ENCODE data around the gene PLCB4.
"Not testable (repeated sequence)": the region's sequence is repeated elsewhere in the genome, so short reads cannot be mapped to it uniquely, and the experiment has no call there.

The PLCB4 gene

DNA sequence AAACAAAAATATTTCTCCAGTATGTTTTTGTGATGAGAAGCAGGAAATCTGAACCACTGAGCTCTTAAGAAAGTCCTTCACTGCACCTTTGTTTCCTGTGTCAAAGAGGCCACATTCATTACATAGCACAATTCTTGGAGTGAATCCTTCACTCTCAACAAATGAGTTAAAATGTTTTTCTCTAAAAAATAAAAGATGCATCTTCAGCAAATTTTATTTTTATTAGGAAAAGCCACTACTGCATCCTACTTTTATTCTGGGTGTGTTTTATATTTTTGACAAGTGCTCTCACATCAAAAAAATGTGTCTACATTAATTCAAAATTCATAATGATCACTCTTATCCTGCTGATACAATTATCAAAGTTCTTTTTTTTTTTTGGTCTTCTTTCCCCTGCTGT is 76.3 kb downstream of the PLCB4 start:
- DNase-seq: no peak

GRCh38 chr20:9146649-9147048 is 77.8 kb downstream of the PLCB4 start:
- DNase-seq: no peak

- no peak for DNase-seq
Observed at GRCh38 chr20:9147547-9148024, 78.7 kb downstream of the PLCB4 start.

DNA sequence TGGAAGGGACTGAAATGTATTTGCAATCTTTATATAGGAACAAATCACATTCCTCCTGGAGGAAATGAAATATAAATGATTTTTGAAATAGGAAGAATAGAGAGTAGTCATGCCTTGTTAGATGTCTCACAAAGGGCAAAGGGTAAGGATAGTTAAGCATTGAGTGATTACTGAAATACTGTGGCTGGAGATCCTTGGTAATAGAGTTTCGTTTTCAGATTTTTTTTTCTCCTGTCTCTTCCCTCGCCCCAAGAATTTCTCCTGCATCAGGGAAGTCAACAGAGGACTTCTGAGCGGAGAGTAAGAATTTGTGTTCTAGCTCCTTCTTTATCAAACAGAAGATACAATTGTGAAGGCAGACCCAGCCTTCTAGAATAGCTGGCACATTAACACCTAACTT is 79.4 kb downstream of the PLCB4 start:
- no peak for DNase-seq

DNA sequence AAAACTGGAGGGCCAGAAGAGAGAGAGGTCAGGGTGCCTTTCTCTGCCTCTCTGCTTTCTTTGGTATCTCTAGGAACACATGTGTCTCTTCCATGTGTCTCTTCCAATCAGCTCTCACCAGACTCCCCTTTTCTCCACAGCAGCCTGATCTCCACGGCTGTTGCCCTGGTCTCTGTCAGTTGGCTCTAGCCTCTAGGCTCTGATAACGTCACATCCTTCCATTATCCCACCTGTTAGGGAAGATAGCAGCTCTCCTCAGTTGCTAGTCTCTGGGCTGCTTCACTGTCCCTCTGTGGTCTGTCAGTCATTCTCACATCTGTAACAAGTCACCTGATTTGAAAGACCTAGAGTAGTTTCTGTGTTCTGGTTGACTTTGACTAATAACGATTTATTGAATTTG is 80.2 kb downstream of the PLCB4 start:
- DNase-seq: no peak

DNA sequence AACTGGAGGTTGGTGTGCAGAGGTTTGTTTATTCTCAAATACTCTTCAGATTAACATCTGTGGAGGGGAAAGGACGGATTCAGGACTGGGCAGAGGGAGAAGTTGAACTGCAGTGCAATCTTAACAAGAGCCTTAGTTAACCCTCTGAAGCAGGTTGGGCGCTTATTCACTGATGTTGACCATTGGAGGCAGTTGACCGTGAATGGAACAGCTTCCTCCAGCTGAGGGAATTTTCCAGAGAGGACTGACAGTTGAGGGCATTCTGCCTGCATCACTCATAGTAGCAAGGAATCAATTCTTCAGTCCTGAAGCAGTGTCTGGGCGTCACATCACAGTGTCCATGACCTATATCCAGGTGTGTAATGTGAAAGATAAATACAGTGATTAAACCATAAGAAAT is 80.9 kb downstream of the PLCB4 start:
- no peak for DNase-seq

GRCh38 chr20:9150679-9151078 is 81.8 kb downstream of the PLCB4 start:
- DNase-seq: no peak

GRCh38 chr20:9152139-9152538 is 83.3 kb downstream of the PLCB4 start:
- not testable (repeated sequence) for DNase-seq

GRCh38 chr20:9154464-9155024 is 85.7 kb downstream of the PLCB4 start:
- DNase-seq: no peak

DNA sequence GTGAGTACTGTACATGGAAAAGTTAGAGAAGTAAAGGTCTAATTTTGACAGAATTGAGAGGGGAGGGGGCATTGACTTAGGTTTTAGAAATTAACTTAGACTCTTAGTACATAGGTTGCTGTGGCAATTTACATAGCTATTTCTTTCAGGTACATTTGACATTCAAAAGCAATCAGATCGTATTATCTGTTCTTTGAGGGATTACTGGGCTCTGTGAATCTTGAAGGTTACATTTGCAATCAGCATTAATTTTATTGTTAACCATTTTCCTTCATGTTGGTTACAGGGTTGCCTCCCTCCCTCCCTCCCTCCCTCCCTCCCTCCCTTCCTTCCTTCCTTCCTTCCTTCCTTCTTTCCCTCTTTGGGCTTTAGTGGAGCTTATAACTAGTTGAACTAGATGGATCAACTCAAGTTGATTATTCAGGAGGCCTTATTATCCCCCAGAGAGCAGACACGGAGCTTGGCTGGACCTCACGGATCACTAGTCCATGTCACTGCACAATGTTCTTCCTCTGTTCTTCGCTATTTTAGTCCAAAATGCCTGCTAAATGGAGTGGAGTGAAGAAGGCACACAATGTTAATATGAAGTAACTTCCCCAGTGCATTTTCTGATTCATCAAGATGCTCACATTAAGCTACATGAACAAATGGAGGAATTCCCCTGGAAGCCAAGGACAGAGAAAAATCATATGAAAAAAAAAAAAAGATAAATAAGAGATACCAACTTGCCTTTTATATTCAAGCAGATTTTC is 87.8 kb downstream of the PLCB4 start:
- no peak for DNase-seq

- DNase-seq: no peak
Observed at GRCh38 chr20:9160331-9160730, 91.4 kb downstream of the PLCB4 start.

GRCh38 chr20:9160757-9161156 is 91.9 kb downstream of the PLCB4 start:
- no peak for DNase-seq

- DNase-seq: no peak
Observed at GRCh38 chr20:9161311-9161710, 92.4 kb downstream of the PLCB4 start.

- no peak for DNase-seq
Observed at GRCh38 chr20:9163251-9163650, 94.4 kb downstream of the PLCB4 start.

DNA sequence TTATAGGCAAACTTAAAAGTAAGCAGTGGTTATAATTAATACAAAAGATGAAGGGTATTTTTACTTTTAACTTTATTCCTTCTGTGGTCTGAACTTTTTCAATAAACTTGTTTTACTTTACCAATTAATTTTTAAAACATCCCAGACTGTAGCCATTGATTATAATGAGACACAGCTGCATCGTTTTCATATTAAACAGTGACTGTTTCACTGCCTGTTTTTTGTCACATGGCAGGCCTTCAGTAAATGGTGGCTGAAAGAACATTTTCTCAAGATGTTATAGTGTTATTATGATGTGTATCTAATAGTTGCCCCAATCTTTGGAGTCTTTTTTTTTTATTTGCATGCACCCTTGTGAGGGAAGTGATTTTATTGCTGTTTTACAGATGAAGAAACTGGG is 95.1 kb downstream of the PLCB4 start:
- DNase-seq: no peak

GRCh38 chr20:9165261-9165660 is 96.4 kb downstream of the PLCB4 start:
- DNase-seq: no peak

GRCh38 chr20:9166153-9166780 is 97.4 kb downstream of the PLCB4 start:
- DNase-seq: no peak

- DNase-seq: no peak
Observed at GRCh38 chr20:9169409-9169808, 100.5 kb downstream of the PLCB4 start.

DNA sequence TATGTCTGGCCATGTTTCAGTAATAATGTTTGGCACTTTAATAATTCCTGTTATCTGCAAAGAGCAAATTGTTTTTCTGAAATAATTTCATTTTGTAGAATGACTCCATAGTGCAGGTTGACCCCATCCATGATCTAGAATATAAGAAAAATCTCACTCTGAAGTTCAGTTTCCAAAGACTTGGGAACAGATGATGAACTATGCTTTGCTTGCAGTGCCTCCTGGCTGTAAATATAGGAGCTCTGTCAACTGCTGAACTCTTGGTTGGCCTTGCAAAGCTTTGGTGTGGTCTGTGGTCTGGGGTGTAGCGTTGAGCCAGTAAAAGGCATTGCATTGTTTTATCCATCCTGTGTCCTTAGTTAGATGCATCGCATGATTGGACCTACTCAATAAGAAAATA is 104.0 kb downstream of the PLCB4 start:
- DNase-seq: no peak

GRCh38 chr20:9177278-9177677 is 108.4 kb downstream of the PLCB4 start:
- no peak for DNase-seq

DNA sequence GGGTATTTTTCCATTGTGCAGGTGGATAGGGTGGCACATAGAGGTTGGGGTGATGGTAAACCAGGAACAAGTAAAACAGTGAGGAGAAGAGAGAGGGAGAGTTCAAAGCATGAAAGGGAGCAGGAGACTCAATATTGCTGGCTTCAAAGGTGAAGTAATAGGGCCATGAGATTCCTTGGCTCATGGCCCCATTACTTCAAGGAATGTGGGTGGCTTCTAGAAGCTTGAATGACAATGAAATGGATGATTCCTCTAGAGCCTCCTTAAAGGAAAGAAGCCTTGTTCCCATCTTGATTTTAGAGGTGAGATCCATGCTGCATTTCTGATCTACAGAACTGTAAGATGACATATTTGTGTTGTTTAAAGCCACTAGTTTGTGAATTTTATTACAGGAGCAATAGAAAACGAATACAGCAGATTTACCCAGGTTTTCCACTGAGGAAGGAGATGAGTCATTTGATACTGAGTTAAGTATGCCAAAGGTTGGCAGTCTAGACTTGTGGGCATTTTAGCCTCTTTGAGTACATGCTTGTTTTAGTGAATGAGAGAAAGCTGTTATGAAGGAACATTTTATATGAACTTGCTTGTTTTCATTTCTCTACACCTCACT is 110.4 kb downstream of the PLCB4 start:
- no peak for DNase-seq

GRCh38 chr20:9179867-9180266 is 111.0 kb downstream of the PLCB4 start:
- DNase-seq: no peak

GRCh38 chr20:9180481-9181257 is 111.8 kb downstream of the PLCB4 start:
- no peak for DNase-seq

Data from CD4-positive, alpha-beta T cell treated with Interleukin-4 for 4 hours (primary cell).